Lung (tissue), 12 donors: ENCODE data around the gene SELENOS. TPM values are rescaled to one million over a fixed set of nuclear protein-coding genes. Genes with fewer than 3 reads are reported as not detected.

Experiments
- ATAC-seq: fragments of 200-7000 bp; cut with Tn5 transposase; one replicate; pipeline ENCODE4 v1.9.1; 2020; ENCODE audit warnings: moderate number of reproducible peaks; ENCODE audit not compliant: insufficient read depth, low FRiP score
- DNase-seq, 3 donors: peaks; one replicate each; pipeline ENCODE4 v3.0.0-alpha.2; 2013 to 2017
- H3K27ac ChIP-seq, 2 donors: one replicate each; pipeline ENCODE4 v1.5.1; 2013; ENCODE audit warnings: mild to moderate bottlenecking in 2 of 2, moderate library complexity in 2 of 2, control low read depth in 1 of 2, inconsistent platforms in 1 of 2, low read depth in 1 of 2, low read length in 1 of 2
- H3K27me3 ChIP-seq, 3 donors: one replicate each; pipeline ENCODE4 v1.5.1; 2013; ENCODE audit warnings: low read length in 2 of 3; ENCODE audit not compliant: control insufficient read depth in 3 of 3, insufficient read depth in 3 of 3
- H3K36me3 ChIP-seq, 4 donors: one replicate each; pipeline ENCODE4 v1.5.1; 2013; ENCODE audit warnings: low read length in 4 of 4, mild to moderate bottlenecking in 1 of 4, moderate library complexity in 1 of 4; ENCODE audit not compliant: control insufficient read depth in 4 of 4, insufficient read depth in 4 of 4
- H3K4me1 ChIP-seq, 5 donors: one replicate each; pipeline ENCODE4 v1.5.1; 2013; ENCODE audit warnings: low read length in 5 of 5, mild to moderate bottlenecking in 2 of 5, moderate library complexity in 1 of 5; ENCODE audit not compliant: control insufficient read depth in 5 of 5, insufficient read depth in 5 of 5
- H3K4me3 ChIP-seq: one replicate; pipeline ENCODE4 v1.5.1; 2013; ENCODE audit warnings: mild to moderate bottlenecking, control low read depth, moderate library complexity
- H3K9ac ChIP-seq, 2 donors: one replicate each; pipeline ENCODE4 v1.5.1; 2013; ENCODE audit warnings: low read length in 2 of 2, control low read depth in 1 of 2; ENCODE audit not compliant: insufficient read depth in 1 of 2
- H3K9me3 ChIP-seq, 4 donors: one replicate each; pipeline ENCODE4 v1.5.1; 2013; ENCODE audit warnings: low read length in 3 of 4, mild to moderate bottlenecking in 1 of 4, moderate library complexity in 1 of 4; ENCODE audit not compliant: control insufficient read depth in 4 of 4, insufficient read depth in 3 of 4
- WGBS, 2 donors: extraction: QIAGEN DNeasy Blood & Tissue Kit; methylation state at CpG; one replicate each; pipeline ENCODE4 v1.1.7; 2013; 5-methylcytosine and 5-hydroxymethylcytosine counted together
- polyA plus RNA-seq, 2 donors: library from polyadenylated mRNA; stranded (reverse); fragments of 200-250 nt; gene quantifications; one replicate each; pipeline ENCODE4 v1.2.1, GENCODE V29; 2013
- total RNA-seq, 2 donors: library from RNA; depleted of rRNA in 1 of 2; stranded (reverse); fragments of >200 nt in 1 of 2; gene quantifications; one replicate each; pipeline ENCODE4 v1.2.1, GENCODE V29; 2014 to 2021
- TF ChIP-seq, protein P1 (sequence below): IDR thresholded peaks from 2 replicates; pipeline ENCODE4 v1.5.1; 2012; ENCODE audit warnings: mild to moderate bottlenecking; ENCODE audit errors: control extremely low read depth, extremely low read depth
- donor health status: control.
- donor health status: control.
- donor health status: Bipolar disorder and iron deficiency.
- donor health status: healthy.
- donor health status: DM: yes; HTN: yes; CAD: no.

SELENOS gene
- total and polyA plus RNA-seq, 4 donors, result 41.7 to 158 (median 81.9) TPM

DNA sequence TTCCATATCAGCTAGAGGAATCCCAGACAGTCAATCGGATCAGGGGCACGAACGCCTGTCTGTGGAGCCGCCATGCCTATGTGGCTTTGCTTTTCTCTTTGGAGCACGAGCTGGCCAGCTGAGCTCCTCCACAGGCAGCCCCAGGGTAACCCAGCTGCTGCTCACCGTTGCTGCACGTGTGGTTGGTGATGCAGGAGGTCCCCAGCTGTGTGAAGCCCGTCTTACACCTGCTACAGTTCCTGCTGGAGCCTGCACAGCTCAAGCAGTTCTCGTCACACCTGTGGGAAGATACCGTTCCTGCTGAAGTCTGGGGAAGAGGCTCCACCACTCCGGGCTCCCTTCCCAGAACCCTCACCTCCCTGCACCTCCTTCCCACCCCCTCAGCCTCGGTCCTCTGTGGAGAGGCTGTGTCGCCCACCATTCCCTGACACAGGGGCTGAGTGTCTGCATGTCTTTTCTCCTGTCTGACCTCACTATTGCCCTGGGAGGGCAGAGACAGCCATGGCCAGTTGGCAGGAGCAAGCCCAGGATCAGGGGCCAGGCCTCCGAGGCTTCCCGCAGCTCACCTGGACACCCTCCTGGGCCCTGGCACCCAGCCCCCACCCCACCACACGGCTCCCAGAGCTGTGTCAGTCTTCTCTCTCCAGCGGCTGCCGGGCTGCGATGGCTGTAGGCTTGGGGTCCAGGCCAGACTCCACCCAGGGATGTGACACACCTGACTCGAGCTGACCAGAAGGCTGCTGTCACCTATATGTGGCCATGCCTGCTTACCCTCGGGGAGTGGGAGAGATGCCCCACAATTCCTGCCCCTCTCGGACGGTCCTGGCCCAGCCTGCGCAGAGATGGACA is 30.0 kb upstream of the SELENOS start:
- DNase-seq, result no peak
- WGBS, 2 donors, result 79 to 83% methylated on average over 24 of the region's 24 CpGs
- H3K27ac ChIP-seq, result no peak overlapping the region
- H3K4me1 ChIP-seq, result no peaks in the 10 kb centered on the region
- H3K4me3 ChIP-seq, result no peak overlapping the region
- no peaks in the 10 kb centered on the region for H3K9me3 ChIP-seq
- TF ChIP-seq, protein P1, sequence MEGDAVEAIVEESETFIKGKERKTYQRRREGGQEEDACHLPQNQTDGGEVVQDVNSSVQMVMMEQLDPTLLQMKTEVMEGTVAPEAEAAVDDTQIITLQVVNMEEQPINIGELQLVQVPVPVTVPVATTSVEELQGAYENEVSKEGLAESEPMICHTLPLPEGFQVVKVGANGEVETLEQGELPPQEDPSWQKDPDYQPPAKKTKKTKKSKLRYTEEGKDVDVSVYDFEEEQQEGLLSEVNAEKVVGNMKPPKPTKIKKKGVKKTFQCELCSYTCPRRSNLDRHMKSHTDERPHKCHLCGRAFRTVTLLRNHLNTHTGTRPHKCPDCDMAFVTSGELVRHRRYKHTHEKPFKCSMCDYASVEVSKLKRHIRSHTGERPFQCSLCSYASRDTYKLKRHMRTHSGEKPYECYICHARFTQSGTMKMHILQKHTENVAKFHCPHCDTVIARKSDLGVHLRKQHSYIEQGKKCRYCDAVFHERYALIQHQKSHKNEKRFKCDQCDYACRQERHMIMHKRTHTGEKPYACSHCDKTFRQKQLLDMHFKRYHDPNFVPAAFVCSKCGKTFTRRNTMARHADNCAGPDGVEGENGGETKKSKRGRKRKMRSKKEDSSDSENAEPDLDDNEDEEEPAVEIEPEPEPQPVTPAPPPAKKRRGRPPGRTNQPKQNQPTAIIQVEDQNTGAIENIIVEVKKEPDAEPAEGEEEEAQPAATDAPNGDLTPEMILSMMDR, result no peak
- no peaks in the 10 kb centered on the region for H3K27me3 ChIP-seq
- ATAC-seq, result no peak
- H3K36me3 ChIP-seq, result no peaks in the 10 kb centered on the region
- H3K9ac ChIP-seq, result no peak overlapping the region

DNA sequence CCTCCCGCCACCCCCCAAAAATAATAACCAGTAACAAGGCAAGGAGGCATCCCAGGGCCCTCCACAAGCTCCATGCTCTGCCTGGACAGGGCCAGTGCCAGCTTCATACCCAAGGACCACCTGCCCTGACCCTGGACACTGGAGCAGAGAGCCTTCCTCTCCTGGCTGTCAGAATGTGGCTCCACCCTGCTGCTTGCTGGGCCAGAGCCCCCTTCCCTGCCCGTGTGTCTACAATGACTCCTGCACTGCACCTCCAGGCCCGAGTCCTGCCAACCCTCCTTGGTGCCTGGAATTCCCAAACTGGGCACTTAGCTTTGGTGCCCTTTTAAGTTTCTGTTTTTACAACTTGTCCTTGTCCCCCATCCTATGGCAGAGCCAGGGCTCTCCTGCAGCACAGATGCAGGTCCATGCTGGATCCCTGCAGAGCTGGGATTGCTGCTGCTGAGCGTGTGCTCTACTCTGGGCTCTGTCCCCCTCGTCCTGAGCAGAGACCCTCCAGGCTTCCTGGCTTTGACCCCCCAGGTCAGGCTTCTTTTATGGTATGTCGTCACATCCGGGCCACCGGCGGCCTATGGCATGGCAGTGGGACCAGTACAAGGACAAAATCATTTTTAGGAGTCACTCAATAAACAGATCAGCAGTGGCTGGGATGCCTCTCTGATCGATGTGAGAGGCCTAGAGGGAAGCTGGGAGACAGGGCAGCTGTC is 29.2 kb upstream of the SELENOS start:
- no peak overlapping the region for H3K9ac ChIP-seq
- no peaks in the 10 kb centered on the region for H3K9me3 ChIP-seq
- no peaks in the 10 kb centered on the region for H3K36me3 ChIP-seq
- no peaks in the 10 kb centered on the region for H3K4me1 ChIP-seq
- TF ChIP-seq, protein P1, result no peak
- no peak overlapping the region for H3K4me3 ChIP-seq
- DNase-seq (no peak), ATAC-seq (no peak)
- no peaks in the 10 kb centered on the region for H3K27me3 ChIP-seq
- 73 to 84% methylated on average over 10 of the region's 10 CpGs for WGBS, 2 donors
- H3K27ac ChIP-seq, result no peak overlapping the region

GRCh38 chr15:101305820-101306255 is 28.6 kb upstream of the SELENOS start:
- 89 to 92% methylated on average over 8 of the region's 8 CpGs for WGBS, 2 donors
- Histone ChIP-seq H3K27me3 (no peaks in the 10 kb centered on the region), H3K4me1 (no peaks in the 10 kb centered on the region), H3K9me3 (no peaks in the 10 kb centered on the region), H3K27ac (no peak overlapping the region), H3K36me3 (no peaks in the 10 kb centered on the region), H3K4me3 (no peak overlapping the region), H3K9ac (no peak overlapping the region)
- DNase-seq (no peak), ATAC-seq (no peak)
- TF ChIP-seq, protein P1, result no peak
